AG20443 (cell line): ENCODE results near the gene ATXN10.
A peak's percentile ranks its signal among the peaks of the same experiment; 100 is the strongest.
"Not testable (repeated sequence)": the region's sequence is repeated elsewhere in the genome, so short reads cannot be mapped to it uniquely, and the experiment has no call there.

ENCODE experiments used
- DNase-seq: peaks from one replicate; pipeline ENCODE4 v3.0.0; 2012; ENCODE audit warnings: low spot score, mixed read lengths

ATXN10 gene, protein sequence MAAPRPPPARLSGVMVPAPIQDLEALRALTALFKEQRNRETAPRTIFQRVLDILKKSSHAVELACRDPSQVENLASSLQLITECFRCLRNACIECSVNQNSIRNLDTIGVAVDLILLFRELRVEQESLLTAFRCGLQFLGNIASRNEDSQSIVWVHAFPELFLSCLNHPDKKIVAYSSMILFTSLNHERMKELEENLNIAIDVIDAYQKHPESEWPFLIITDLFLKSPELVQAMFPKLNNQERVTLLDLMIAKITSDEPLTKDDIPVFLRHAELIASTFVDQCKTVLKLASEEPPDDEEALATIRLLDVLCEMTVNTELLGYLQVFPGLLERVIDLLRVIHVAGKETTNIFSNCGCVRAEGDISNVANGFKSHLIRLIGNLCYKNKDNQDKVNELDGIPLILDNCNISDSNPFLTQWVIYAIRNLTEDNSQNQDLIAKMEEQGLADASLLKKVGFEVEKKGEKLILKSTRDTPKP

DNA sequence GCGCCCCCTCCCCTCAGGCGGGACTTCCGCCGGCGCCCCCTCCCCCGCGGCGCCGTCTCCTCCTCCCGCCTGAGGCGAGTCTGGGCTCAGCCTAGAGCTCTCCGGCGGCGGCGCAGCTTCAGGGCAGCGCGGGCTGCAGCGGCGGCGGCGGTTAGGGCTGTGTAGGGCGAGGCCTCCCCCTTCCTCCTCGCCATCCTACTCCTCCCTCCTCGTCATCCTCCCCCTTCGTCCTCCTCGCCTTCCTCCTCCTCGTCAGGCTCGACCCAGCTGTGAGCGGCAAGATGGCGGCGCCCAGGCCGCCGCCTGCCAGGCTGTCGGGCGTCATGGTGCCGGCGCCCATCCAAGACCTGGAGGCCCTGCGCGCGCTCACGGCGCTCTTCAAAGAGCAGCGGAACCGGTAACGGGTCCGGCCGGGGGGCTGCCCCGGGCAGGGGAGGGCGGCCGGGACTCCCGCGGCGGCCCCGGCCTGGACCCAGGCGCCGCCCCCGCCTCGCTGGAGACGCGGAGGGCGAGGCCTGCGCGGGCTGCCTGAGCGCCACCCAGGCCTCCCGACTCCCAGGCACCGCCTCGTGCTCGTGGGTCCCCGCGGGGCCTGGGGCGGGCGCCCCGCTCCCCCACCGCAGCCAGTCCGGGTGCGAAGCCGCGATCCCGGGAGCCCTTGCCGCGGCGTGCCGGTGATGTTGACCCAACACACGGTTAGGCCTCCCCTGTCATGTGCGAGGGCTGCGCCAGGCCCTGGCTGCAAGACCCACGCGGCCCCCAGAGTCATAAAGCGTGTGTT, at the start of gene ATXN10:
ATXN10 (plus strand) TSS at position 52 of the 781 bp plus-strand sequence; CDS start at position 282, 230 bp downstream.
- DNase-seq, result peak; percentile 81

DNA sequence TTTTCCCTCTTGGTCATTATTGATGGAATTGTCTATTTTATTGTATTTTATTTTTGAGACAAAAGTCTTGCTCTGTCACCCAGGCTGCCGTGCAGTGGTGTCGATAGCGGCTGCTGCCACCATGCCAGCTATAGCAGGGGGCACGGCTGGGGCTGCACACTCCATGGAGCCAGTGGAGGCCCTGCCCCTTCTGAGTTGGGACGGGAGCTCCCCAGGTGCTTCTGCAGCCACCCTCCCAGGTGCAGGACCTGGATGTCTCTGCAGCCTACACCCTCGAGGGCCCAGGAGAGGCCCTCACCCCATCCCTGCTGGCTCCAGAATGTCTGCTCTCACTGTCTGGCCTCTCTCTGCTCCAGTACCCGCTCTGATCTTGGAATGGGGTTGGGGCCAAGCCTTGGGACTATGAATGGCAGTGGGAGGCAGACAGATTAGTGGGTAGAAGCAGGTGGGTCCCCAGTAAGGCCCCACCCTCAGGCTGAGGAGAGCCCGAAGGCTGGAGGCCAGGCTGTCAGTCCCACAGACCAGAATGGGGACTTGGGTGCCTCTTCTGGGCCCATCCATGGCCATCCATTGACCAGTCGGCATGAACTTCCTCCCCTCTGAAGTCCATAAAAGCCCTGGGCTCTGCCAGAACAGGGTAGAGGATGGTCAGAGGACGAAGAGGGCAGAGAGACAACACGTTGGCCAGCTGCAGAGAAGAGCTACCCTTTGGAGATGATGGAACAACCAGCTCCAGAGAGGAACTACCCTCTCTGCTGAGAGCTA, 49.6 kb upstream of the ATXN10 start:
- DNase-seq, result no peak

DNA sequence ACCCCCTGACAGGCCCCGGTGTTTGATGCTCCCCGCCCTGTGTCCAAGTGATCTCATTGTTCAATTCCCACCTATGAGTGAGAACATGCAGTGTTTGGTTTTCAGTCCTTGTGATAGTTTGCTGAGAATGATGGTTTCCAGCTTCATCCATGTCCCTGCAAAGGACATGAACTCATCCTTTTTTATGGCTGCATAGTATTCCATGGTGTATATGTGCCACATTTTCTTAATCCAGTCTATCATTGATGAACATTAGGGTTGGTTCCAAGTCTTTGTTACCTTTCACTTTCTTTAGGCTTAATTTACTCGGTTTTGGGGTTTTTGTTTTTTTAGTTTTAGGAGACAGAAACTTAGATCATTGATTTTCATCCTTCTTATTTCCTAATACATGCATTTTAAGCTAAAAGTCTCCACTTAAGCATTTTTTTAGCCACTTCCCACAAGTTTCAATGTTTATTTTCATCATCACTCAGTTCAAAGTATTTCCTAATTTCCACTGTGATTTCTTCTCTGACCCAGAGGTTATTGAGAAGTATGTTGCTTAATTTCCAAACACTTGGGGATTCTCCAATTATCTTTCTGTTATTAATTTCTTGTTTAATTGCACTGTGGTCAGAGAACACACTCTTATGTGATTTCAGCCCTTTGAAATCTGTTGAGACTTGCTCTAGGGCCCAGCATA, 48.0 kb upstream of the ATXN10 start:
- not testable (repeated sequence) for DNase-seq

DNA sequence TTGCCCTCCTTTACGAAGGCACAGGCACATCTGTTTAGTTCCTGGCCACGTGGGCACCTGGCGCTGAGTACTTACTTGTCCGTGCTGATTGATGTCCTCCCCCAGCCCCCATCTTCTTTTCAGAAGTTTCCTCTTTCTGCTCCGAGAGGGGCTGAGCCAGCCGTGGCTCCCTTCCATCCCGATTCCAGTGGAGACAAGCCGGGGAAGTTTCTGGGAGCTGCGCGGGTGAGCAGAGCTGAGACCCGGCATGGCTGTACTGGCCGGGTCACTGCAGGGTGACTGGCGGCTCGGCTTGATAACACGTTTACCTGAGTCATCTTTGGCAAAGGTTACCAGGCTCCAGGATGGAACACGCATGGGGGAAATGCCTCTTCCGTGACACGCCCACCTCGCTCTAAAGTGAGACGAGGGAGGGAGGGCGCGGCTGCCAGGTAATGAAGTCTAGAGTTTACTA, 45.4 kb upstream of the ATXN10 start:
- no peak for DNase-seq

DNA sequence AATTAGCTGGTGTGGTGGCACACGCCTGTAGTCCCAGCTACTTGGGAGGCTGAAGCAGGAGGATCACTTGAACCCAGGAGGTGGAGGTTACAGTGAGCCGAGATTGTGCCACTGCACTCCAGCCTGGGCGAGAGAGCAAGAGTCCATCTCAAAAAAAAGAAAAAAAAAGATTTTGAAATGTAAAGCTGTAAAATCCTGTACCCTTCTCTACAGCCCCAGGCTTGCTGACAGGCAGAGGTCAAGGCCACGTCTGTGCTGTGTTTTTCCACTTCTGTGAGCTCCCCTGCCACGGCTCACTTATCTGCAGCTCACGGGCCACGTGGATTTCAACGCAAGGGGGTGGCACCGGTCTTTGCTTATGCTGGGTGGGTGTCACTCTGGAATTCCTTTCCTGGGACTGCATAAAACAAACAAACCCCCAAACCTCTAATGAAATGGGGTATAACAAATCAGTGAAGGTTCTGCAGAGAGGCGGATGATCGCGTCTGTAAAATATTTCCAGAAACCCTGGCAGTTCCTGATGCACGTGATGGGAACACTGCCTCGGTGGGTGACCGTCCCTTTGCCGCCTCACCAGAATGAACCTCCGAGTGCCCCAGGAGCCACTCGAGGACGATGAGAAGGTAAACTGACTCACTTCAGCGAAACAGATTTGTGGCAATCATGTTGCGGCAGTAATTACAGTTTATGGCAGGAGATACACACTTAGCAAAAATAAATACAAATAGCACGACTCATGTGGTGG, 44.0 kb upstream of the ATXN10 start:
- DNase-seq, result no peak

DNA sequence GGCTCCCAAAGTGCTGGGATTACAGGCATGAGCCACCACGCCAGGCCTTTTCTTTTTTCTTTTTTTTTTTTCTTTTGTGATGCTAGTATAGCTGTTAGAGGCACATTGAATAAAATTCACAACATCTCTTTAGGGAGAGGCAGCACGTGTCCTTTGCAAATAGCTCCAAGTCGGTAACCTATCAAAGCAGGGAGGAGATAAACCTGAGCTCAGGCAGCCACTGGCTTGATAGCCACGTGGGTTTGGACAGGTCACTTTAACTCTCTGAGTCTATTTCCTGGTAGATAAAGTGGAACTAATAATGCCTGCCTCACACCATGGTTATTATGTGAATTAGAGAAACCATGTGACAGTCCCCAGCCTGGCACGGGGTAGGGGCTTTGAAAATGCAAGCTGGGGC, 43.1 kb upstream of the ATXN10 start:
- no peak for DNase-seq

DNA sequence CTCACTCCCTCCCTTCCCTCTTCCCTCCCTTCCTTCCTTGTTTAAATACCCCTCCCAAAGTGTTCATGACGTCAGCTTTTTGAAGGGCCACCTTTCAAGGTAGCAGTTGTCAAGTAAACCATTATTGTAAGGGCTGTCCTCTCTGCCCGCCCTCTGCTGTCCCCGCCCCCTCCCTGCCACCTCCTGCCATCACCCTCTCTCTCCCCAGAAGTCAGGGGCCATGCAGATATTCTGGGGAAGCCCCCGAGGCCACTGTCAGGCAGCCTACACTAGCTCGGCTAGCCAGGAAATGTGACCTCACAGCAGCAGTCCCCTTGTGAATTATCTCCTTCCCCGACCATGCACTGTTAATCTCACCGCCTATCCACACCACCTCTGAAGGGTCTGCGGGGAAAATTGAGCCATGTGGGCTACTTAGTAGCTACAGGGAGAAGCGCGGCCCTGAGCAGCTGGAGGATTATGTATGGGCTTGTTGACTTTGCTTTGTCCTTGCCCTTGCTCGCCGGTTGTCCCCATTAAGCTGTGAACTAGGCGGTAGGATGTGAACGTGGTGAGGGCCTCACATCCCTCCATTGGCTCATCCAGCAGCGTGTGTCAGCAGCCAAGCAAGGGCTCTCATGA, 42.1 kb upstream of the ATXN10 start:
- DNase-seq, result no peak

DNA sequence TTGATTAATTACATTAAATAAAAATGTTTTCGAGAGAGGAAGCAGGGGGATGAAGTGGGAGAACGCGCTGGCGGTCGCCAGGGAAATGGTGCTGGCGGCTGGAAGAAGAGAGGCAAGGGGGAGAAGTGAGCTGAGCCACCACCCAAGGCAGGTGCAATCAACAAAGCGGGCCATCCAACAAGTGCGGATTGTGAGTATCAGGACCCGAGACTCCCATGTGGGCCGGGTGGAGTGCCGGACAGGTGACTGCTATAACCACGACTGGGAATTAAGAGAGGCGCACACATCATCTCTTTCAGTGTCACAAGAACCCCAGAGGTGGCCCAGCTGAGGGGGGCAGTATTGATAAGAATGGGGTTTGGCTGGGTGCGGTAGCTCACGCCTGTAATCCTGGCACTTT, 41.2 kb upstream of the ATXN10 start:
- DNase-seq, result no peak

DNA sequence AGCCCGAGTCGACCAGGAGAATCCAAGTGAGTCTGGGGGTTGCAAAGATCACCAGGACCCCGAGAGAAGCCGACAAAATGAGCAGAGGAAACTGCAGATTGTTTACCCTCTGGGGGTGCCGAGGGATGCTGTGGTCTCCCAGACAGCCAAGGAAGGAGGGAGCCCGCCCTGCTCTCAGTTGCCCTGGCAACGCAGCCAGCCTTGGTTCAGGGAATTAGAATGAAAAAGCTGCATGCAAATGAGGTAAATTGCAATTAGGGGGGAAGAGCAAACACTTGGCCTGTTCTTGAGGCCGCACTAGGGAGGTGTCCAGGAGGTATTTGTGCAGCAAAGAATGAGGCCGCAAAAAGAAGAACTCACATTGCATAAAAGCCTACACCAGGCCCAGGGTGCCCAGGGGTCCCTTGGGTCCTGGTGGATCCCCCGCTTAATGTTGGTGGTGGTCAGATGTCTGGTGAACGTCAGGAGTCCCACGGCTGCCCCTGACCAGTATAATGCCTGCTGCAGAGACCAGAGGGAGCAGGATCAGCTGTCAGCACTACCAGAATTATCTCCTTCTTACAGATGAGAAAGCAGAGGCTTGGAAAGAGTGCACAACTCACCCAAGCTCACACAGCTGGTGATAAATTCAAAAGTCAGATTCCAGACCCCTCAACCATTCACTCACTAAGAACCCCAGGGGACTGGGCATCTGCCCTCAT, 40.3 kb upstream of the ATXN10 start:
- no peak for DNase-seq

DNA sequence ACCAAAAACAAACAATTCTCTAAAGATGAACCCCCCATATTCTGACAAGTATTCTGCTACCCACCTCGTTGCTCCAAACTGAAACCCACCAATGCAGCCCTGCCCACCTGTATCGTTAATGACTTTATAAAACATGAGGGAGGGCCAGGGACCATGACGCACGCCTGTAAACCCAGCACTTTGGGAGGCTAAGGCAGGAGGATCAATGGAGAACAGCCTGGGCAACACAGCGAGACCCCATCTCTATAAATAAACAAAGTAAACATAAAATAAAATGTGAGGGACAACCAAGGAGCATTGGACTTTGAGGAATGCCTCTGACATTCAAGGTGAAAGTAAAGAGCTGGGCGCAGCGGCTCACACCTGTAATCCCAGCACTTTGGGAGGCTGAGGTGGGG, 39.8 kb upstream of the ATXN10 start:
- DNase-seq, result no peak

DNA sequence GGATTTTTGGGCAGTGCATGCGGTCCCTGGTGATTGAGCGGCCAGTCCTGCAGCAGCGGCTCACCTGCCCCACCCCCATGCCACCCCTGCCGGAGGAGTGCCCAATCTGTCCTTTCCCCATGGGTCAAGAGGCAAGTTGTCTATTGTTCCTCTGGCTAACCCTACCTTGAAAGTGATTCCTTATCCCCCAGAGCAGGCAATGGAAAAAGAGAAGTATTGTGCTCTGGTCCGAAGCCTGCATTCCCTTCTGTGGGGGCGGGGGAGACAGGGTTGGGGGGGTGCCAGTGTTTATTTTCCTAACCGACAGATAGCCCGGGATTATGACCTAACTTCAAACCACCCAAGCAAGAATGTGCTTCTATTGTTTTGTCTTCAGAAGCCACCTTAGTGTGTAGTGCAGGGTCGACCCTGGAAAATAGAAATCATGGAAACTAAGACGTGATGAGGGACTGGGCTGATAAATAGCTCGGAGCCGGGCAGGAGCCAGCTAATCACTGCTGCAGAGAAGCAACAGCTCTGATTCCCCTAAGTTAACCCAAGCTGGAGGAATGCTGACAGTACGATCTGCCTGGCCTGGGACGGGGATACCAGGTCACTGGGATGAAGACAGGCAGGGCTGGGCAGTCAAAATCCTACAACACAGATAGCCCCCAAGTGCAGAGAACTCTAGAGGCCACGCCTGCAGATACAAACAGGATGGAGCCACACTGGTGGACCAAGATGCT, 38.7 kb upstream of the ATXN10 start:
- DNase-seq, result no peak

DNA sequence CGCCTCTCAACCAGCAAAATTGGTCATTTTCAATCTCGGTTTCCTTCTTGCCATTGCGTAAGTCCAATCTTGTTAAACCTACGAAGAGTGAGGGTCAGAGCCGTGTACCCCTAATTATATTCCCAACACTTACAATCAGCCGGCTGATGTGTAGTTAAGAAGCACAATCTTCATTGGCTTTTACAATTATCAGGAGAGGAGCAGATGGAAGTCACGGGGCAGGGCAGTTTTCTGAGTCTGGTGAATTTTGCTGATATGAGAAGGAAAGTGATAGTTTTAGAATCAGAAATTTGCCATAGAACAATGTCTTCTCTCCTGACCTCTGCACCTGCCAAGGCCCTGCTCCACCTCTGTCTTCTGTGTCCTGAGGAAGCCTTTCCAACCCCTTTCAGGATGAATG, 35.0 kb upstream of the ATXN10 start:
- DNase-seq, result no peak

DNA sequence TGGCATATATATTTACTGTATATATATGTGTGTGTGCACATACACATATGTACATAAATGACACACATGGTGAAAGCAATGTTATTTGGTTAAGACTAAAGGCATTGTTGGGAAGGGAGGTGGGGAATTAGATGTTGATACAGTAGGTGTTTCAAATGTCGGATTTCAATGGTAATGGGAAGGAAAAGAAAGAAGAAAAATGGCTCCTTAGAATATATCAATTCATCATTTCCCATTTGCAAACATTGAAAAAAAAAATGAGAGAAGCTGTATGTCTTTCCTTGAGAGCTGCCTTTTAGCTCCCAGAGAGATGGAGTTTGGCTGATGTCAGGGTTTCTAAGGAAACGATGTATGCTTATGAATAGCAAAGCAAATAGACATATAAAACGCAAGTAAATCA, 33.4 kb upstream of the ATXN10 start:
- no peak for DNase-seq

DNA sequence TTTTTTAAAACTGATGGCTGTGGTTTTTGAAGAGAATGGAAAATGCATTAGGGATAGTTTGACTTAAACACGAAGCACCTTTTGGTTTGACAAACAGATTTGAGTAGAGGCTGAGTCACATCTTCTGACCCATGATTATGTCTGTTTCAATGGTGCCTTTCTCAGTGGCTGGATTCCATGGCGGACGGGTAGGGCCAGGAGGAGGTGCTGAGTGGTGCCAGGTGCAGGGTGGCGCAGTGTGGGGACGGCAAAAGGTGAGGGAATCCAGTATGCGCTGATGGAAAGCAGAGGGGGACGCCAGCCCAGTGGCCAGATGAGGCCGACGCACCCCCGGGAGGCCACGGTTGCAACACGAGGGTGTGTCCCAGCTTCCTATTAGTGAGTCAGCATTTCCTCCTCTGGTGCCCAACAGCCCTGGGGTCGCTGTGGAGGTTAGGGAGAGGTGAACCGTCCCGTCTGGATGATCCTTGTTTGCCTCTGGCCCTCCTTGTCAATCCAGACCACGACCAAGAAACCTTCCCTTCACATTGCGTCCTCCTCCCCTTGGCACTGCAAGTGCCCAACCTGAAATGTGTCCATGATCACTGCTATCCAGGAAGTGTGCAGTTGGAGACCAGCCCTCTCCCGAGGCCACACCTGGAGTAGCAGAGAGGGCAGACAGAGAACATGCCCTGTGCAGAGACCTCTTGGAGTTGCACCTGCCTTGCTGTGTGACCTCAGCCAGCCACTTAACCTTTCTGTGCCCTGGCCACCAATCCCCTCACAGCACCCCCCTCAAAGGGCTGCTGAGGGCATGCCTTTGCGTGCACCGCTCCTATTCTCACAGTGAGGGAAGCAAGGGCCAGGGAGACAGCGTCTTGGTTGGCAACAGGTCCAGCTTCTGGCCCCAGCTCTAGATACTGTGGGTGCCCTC, 32.5 kb upstream of the ATXN10 start:
- peak; percentile 91 for DNase-seq

DNA sequence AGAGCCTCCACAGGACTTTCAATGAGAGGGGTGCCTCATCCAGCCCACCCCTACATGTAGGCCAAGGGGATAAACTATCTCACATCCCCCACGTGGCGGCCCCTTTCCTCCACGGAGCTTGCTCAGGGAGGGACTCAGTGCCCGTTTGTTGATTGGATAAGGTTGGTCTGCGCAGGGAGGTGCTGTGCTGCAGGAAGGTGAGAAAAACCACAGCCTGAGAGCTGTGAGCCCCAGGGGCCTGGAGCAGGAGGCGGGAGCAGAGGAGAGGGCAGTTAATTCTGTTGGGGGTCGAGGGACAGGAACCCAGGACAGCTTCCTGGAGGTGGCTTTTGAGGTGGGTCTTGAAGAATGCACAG, 31.9 kb upstream of the ATXN10 start:
- DNase-seq, result no peak

DNA sequence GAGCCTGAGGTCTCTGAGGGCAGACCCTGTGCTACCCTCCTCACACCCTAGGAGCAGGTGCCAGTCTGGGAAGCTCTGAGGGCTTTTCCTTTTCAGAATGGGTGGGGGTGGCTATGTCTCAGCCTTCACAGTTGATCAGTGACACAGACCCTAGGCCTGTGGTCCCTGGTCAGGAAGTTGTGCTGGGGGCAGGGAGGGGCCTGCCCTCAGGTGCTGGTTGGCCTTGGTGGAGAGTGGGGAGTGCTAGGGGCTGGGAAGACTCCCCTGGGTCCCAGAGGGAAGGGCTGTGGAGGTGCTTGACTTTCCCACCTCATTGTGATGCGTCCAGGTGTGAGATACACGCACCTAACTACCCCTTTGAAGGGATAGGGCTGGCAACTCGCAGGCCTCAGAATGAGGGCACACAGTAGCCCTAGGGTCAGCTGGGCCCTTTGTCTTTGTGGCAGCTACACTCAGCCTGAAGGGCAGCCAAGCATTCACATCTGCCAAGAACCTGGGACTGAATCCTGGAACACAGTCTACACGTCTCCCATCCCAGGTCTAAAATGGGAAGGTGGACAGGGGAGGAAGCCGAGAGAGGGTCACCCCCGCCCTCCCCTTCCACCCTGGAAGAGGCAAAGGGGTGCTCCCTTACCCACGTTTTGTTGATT, 31.2 kb upstream of the ATXN10 start:
- no peak for DNase-seq

DNA sequence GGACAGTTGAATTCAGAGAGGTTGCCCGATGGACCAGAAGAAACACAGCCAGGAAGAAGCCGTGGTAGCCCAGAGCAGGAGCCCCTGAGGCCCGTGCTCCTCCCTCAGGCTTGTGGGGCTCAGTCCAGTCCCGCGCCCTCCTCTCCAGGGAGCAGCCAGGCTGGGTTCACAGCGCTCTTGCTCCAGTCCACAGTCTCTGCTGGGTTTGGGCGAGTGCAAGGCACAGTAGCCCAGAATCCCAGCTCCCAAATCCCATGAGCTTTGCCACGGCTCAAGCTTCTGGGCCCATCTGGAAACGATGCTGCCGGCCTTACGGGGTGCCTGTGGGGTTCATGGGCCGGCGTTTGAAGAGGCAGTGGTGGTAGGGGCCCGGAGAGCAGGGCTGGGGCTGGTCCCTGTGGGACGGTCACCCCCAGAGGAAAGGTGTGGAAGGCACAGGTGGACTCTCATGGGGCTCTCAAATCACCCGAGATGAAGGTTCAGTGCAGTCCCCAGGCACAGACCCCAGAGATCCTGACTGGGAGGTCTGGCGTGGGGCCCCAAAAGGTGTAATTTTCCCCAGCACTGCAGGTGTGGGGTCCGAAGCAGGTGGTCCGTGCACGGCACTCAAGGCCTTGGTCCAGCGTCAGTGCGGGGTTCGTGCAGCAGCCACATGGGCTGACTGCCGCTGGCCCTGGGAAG, 30.6 kb upstream of the ATXN10 start:
- no peak for DNase-seq
